ENCODE measurements around the gene PTCD3. TPM values are rescaled to one million over a fixed set of nuclear protein-coding genes. Genes with fewer than 3 reads are reported as not detected.

PTCD3 gene
- total and polyA plus RNA-seq, 7 donors, result 7.8 to 94.2 (median 44.9) TPM

- 87 to 90% methylated on average over 14 of the region's 14 CpGs for WGBS, 2 donors
- H3K27me3 ChIP-seq, result no peaks in the 10 kb centered on the region
- TF ChIP-seq CTCF (IDR thresholded peaks at IDR 0.05) (peak in 1 of 4 experiments; percentile 11), EP300 (IDR thresholded peaks at IDR 0.05) (no peak)
- H3K4me3 ChIP-seq, result no peak overlapping the region
- no peak for DNase-seq
- no peaks in the 10 kb centered on the region for H3K4me1 ChIP-seq
- H3K9me3 ChIP-seq, result no peaks in the 10 kb centered on the region
- intact Hi-C loops (cut with DNase I), result loop anchor here (10.0 kb wide), 1 partner anchor 363 kb away; no protein-coding TSS in a partner anchor
- H3K27ac ChIP-seq, result no peak overlapping the region
- H3K36me3 ChIP-seq, result peaks cover 3 to 79% (median 24%) of the 10 kb centered on the region in 4 donors
Observed at GRCh38 chr2:86087936-86088850, 17.8 kb upstream of the PTCD3 start.

GRCh38 chr2:86094229-86094628 is 11.8 kb upstream of the PTCD3 start:
- 33 to 77% methylated on average over 1 of the region's 1 CpG for WGBS, 2 donors
- H3K4me3 ChIP-seq, result no peak overlapping the region
- no peaks in the 10 kb centered on the region for H3K4me1 ChIP-seq
- H3K27me3 ChIP-seq, result no peaks in the 10 kb centered on the region
- no peaks in the 10 kb centered on the region for H3K9me3 ChIP-seq
- intact Hi-C loops (cut with DNase I), result no loop called here
- TF ChIP-seq POLR2A (IDR thresholded peaks at IDR 0.05) (no peak), CTCF (IDR thresholded peaks at IDR 0.05) (no peak), EP300 (IDR thresholded peaks at IDR 0.05) (no peak), POLR2AphosphoS5 (IDR thresholded peaks at IDR 0.05) (no peak)
- no peak for DNase-seq
- peaks cover 3 to 93% (median 15%) of the 10 kb centered on the region in 4 donors for H3K36me3 ChIP-seq
- H3K27ac ChIP-seq, result no peak overlapping the region

GRCh38 chr2:86097114-86097896 is 8.7 kb upstream of the PTCD3 start:
- 95% methylated on average over 3 of the region's 3 CpGs for WGBS, 2 donors
- no peak overlapping the region for H3K27ac ChIP-seq
- H3K27me3 ChIP-seq, result no peaks in the 10 kb centered on the region
- H3K9me3 ChIP-seq, result no peaks in the 10 kb centered on the region
- DNase-seq, result no peak
- intact Hi-C loops (cut with DNase I), result no loop called here
- peaks cover 0 to 78% (median 16%) of the 10 kb centered on the region in 4 donors for H3K36me3 ChIP-seq
- no peak for TF ChIP-seq CTCF (IDR thresholded peaks at IDR 0.05)
- H3K4me3 ChIP-seq, result no peak overlapping the region
- no peaks in the 10 kb centered on the region for H3K4me1 ChIP-seq

GRCh38 chr2:86097913-86098312 is 8.1 kb upstream of the PTCD3 start:
- Histone ChIP-seq H3K4me1 (peaks cover 0 to 3% (median 1%) of the 10 kb centered on the region in 4 donors), H3K27ac (no peak overlapping the region), H3K9me3 (no peaks in the 10 kb centered on the region), H3K4me3 (no peak overlapping the region), H3K27me3 (no peaks in the 10 kb centered on the region), H3K36me3 (peaks cover 0 to 73% (median 16%) of the 10 kb centered on the region in 4 donors)
- no peak for TF ChIP-seq POLR2A (IDR thresholded peaks at IDR 0.05)
- no peak for TF ChIP-seq CTCF (IDR thresholded peaks at IDR 0.05)
- no peak for TF ChIP-seq EP300 (IDR thresholded peaks at IDR 0.05)
- TF ChIP-seq POLR2AphosphoS5 (IDR thresholded peaks at IDR 0.05), result no peak
- WGBS, 2 donors, result 96 to 98% methylated on average over 1 of the region's 1 CpG
- DNase-seq, result no peak
- intact Hi-C loops (cut with DNase I), result no loop called here
